Thoracic aorta (tissue), 2 donors: Measurements from ENCODE around the gene ATP2A3. TPM values are rescaled to one million over a fixed set of nuclear protein-coding genes. Genes with fewer than 3 reads are reported as not detected.

Experiments
- ATAC-seq: fragments of 150-250 bp; one replicate; pipeline ENCODE4 v1.8.0; 2017; ENCODE audit warnings: low read depth; ENCODE audit not compliant: insufficient number of reproducible peaks, low FRiP score
- DNase-seq: peaks from one replicate; pipeline ENCODE4 v3.0.0-alpha.2; 2020; ENCODE audit warnings: low spot score
- H3K27ac ChIP-seq, 2 donors: fragments of 200-600 bp; sonication (generic); 1 replicate in 1 of 2; 2 replicates in 1 of 2; pipeline ENCODE4 v1.5.1; 2016; ENCODE audit warnings: mild to moderate bottlenecking in 2 of 2, moderate library complexity in 2 of 2
- H3K27me3 ChIP-seq: fragments of 200-600 bp; sonication (generic); replicated peaks from 2 replicates; pipeline ENCODE4 v1.6.0; 2016; ENCODE audit warnings: mild to moderate bottlenecking; ENCODE audit not compliant: insufficient read depth
- H3K36me3 ChIP-seq: fragments of 200-600 bp; sonication (generic); one replicate; pipeline ENCODE4 v1.5.1; 2016
- H3K4me1 ChIP-seq, 2 donors: fragments of 200-600 bp; sonication (generic); 1 replicate in 1 of 2; 2 replicates in 1 of 2; pipeline versions ENCODE4 v1.5.1 to v1.6.0; 2016; ENCODE audit warnings: low read depth in 2 of 2, mild to moderate bottlenecking in 1 of 2; ENCODE audit not compliant: control insufficient read depth in 1 of 2
- H3K4me3 ChIP-seq: fragments of 200-600 bp; sonication (generic); 2 replicates; pipeline ENCODE4 v1.5.1; 2016; ENCODE audit warnings: mild to moderate bottlenecking
- H3K9me3 ChIP-seq: fragments of 200-600 bp; sonication (generic); 2 replicates; pipeline ENCODE4 v1.5.1; 2016
- total RNA-seq, 2 donors: library from RNA; depleted of rRNA; stranded (reverse); fragments of >200 nt; gene quantifications; one replicate each; pipeline versions ENCODE4 v1.1.0 to v1.2.3, GENCODE V29; 2016
- TF ChIP-seq, protein P1 (sequence below): fragments of 200-600 bp; sonication (generic); IDR thresholded peaks from one replicate; pipeline ENCODE4 v1.5.1; 2019; ENCODE audit warnings: antibody characterized with exemption

Gene ATP2A3
- total RNA-seq, 2 donors from 2014 or later, result 37.2 to 50.4 TPM

DNA sequence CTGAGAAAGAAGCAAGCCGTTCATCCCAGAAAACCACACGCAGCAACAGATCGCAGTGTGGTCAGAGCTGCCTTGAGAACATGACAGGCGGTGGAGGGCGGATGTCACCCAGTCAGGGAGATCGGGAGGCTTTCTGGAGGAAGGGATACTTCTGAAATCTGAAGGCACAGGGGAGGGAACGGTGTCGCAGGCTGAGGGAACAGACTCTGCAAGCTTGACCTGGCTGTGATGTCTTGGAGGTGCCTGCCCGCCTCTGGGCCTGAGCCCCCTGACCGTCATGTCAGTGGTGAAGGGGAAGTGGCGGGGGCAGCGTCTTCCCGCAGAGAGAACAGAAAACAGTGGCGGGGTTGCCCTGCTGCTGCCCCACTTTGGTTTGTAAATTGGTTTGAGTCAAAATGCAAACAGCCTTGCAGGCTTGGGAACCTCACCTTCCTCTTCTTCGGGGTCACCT is 8.1 kb upstream of the ATP2A3 start:
- Histone ChIP-seq H3K27ac (no peak overlapping the region), H3K4me3 (no peak overlapping the region)

DNA sequence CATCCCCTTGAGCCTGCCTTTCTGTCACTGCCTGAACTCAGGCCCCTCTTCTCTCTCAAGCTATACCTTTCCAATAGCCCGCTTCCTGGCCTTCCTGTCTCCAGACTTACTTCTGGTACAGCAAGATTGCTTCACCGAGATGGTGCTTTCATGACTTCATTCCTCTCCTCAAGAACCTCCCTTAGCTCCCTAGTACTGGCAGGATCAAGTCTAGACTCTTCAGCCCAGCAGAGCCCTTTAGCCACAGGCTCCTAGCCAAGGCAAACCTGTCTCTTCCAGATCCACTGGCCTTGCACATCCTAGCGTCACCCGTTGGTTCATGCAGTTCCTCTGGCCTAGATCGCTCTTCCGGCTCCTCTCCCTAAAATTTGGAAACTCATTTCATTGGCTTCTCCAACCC is 6.4 kb upstream of the ATP2A3 start:
- no peaks in the 10 kb centered on the region for H3K36me3 ChIP-seq
- peaks cover 4% of the 10 kb centered on the region for H3K9me3 ChIP-seq
- DNase-seq (no peak), ATAC-seq (no peak)
- H3K4me1 ChIP-seq, result no peaks in the 10 kb centered on the region
- no peak overlapping the region for H3K27ac ChIP-seq
- H3K4me3 ChIP-seq, result no peak overlapping the region
- no peaks in the 10 kb centered on the region for H3K27me3 ChIP-seq
- TF ChIP-seq, protein P1, sequence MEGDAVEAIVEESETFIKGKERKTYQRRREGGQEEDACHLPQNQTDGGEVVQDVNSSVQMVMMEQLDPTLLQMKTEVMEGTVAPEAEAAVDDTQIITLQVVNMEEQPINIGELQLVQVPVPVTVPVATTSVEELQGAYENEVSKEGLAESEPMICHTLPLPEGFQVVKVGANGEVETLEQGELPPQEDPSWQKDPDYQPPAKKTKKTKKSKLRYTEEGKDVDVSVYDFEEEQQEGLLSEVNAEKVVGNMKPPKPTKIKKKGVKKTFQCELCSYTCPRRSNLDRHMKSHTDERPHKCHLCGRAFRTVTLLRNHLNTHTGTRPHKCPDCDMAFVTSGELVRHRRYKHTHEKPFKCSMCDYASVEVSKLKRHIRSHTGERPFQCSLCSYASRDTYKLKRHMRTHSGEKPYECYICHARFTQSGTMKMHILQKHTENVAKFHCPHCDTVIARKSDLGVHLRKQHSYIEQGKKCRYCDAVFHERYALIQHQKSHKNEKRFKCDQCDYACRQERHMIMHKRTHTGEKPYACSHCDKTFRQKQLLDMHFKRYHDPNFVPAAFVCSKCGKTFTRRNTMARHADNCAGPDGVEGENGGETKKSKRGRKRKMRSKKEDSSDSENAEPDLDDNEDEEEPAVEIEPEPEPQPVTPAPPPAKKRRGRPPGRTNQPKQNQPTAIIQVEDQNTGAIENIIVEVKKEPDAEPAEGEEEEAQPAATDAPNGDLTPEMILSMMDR, result no peak

More for the DNA sequence above, 8.1 kb upstream of the ATP2A3 start:
- TF ChIP-seq, protein P1, result no peak
- Histone ChIP-seq H3K27me3 (no peaks in the 10 kb centered on the region), H3K36me3 (no peaks in the 10 kb centered on the region), H3K4me1 (peaks cover 7 to 14% of the 10 kb centered on the region in 2 donors), H3K9me3 (peaks cover 4% of the 10 kb centered on the region)
- ATAC-seq (no peak), DNase-seq (no peak)

DNA sequence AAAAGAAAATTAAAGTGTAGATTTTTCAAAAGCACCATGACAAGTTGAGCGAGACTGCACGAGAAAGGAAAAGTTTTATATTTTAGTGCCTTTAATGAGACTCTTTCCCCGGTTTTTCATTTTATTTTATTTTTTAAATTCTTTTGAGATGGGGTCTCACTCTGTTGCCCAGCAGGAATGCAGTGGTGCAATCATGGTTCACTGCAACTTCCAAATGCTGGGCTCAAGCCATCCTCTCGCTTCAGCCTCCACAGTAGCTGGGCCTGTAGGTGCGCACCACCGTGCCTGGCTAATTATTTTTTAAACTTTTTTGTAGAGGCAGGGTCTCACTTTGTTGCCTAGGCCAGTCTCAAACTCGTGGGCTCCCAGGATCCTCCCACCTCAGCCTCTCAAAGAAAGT is 5.7 kb upstream of the ATP2A3 start:
- Histone ChIP-seq H3K27me3 (no peaks in the 10 kb centered on the region), H3K36me3 (no peaks in the 10 kb centered on the region), H3K4me3 (no peak overlapping the region), H3K27ac (no peak overlapping the region), H3K9me3 (peaks cover 2% of the 10 kb centered on the region), H3K4me1 (peaks cover 5% of the 10 kb centered on the region in 2 donors)
- TF ChIP-seq, protein P1, result no peak
- DNase-seq (no peak), ATAC-seq (no peak)

DNA sequence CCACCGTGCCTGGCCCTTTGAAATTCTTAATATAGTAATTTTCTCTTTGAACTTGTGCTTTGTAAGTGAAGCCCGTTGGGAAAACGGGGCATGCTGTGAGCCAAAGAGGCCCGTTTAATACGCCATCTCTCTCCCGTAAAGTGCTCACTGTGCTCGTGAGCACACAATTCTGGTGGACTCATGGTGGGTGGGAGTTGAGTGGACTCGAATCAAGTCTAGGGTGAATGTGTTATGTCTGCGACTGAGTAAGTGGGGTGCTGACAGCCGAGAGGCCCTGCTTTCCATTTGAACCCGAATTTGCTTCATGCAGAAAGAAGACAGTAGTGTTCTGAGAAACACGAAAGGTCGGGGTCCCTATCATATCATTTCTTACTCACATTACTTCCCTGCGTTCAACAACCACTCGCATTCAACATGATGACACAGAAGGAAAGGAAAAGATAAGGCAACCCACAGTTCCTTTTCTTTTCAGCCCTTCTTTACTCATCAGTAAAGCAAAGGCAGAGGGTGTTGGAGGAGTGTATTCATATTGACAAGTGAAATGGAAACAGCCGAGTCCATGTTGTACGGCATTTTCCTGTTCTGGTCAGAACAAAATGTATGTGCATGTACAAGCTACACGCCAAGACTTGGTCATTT is 4.8 kb upstream of the ATP2A3 start:
- peaks cover 5 to 7% of the 10 kb centered on the region in 2 donors for H3K4me1 ChIP-seq
- no peak overlapping the region for H3K4me3 ChIP-seq
- no peaks in the 10 kb centered on the region for H3K27me3 ChIP-seq
- ATAC-seq, result no peak
- TF ChIP-seq, protein P1, result no peak
- no peaks in the 10 kb centered on the region for H3K36me3 ChIP-seq
- H3K27ac ChIP-seq, result no peak overlapping the region
- no peaks in the 10 kb centered on the region for H3K9me3 ChIP-seq
- no peak for DNase-seq

DNA sequence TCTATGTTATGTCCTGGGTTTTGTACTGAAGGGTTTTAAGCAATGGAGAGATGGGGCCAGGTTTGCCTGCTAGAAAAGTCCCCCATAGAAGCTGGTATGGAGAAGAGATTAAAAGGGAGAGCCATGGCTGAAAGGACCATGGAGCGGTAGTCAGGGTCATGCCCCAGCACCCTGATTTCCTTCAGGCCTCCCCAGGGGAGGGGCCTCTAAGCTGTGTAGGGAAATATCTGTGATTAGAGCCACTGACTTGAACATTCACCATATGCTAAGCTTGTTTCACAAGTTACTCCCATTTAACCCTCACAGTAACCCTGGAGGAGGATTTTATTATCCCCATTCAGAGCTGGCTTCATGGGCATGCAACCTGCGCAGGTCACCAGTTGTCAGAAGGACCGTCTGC is 3.8 kb upstream of the ATP2A3 start:
- H3K9me3 ChIP-seq, result no peaks in the 10 kb centered on the region
- no peaks in the 10 kb centered on the region for H3K36me3 ChIP-seq
- DNase-seq, result no peak
- TF ChIP-seq, protein P1, result no peak
- no peak overlapping the region for H3K4me3 ChIP-seq
- no peak for ATAC-seq
- H3K27me3 ChIP-seq, result no peaks in the 10 kb centered on the region
- no peak overlapping the region for H3K27ac ChIP-seq
- H3K4me1 ChIP-seq, result peaks cover 6 to 17% of the 10 kb centered on the region in 2 donors
